ENCODE data around the gene IGF2BP1.
"Not testable (repeated sequence)": the region's sequence is repeated elsewhere in the genome, so short reads cannot be mapped to it uniquely, and the experiment has no call there.

IGF2BP1 gene

GRCh38 chr17:49031965-49032928 lies 35.1 kb downstream of the IGF2BP1 start:
- Histone ChIP-seq H3K27me3 (ENCODE audit: control insufficient read depth in 2 of 2, insufficient read depth in 2 of 2, low read length in 2 of 2) (no peaks in the 10 kb centered on the region), H3K9ac (ENCODE audit: low read depth in 1 of 2, low read length in 2 of 2) (no peak overlapping the region), H3K27ac (ENCODE audit: low read depth in 2 of 2, low read length in 2 of 2) (no peak overlapping the region), H3K9me3 (ENCODE audit: control insufficient read depth in 2 of 2, low read length in 2 of 2) (no peaks in the 10 kb centered on the region), H3K36me3 (ENCODE audit: control insufficient read depth in 2 of 2, insufficient read depth in 2 of 2, low read length in 2 of 2) (no peaks in the 10 kb centered on the region), H3K4me1 (ENCODE audit: control insufficient read depth in 2 of 2, insufficient read depth in 2 of 2, low read length in 2 of 2) (peaks cover 3 to 6% of the 10 kb centered on the region in 2 donors), H3K4me3 (ENCODE audit: low read length in 2 of 2) (no peak overlapping the region)

GRCh38 chr17:49035470-49036269 lies 38.5 kb downstream of the IGF2BP1 start:
- no peaks in the 10 kb centered on the region for H3K27me3 ChIP-seq (ENCODE audit: control insufficient read depth in 2 of 2, insufficient read depth in 2 of 2, low read length in 2 of 2)
- no peaks in the 10 kb centered on the region for H3K9me3 ChIP-seq (ENCODE audit: control insufficient read depth in 2 of 2, low read length in 2 of 2)
- H3K36me3 ChIP-seq (ENCODE audit: control insufficient read depth in 2 of 2, insufficient read depth in 2 of 2, low read length in 2 of 2) = no peaks in the 10 kb centered on the region
- peak overlapping the region in 1 of 2 donors; percentile 15 for H3K4me3 ChIP-seq (ENCODE audit: low read length in 2 of 2)
- peaks cover 3 to 6% of the 10 kb centered on the region in 2 donors for H3K4me1 ChIP-seq (ENCODE audit: control insufficient read depth in 2 of 2, insufficient read depth in 2 of 2, low read length in 2 of 2)
- H3K27ac ChIP-seq (ENCODE audit: low read depth in 2 of 2, low read length in 2 of 2) = no peak overlapping the region
- H3K9ac ChIP-seq (ENCODE audit: low read depth in 1 of 2, low read length in 2 of 2) = peak overlapping the region in 1 of 2 donors; percentile 31

DNA sequence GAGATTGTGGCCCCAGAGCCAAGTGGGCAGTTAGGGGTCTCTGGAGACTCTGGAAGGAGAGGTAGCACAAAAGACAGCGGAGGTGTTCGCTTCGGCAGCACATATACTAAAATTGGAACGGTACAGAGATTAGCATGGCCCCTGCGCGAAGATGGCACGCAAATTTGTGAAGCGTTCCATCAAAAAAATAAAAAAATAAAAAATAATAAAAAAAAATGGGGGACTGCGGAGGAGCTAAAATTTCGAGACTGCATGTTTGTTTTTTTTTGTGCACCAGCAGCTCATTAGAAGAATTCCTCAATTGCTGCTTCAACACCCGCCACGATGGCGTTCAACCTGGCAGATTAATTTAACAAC lies 39.1 kb downstream of the IGF2BP1 start:
- H3K27me3 ChIP-seq (ENCODE audit: control insufficient read depth in 2 of 2, insufficient read depth in 2 of 2, low read length in 2 of 2) = no peaks in the 10 kb centered on the region
- no peak overlapping the region for H3K4me3 ChIP-seq (ENCODE audit: low read length in 2 of 2)
- H3K27ac ChIP-seq (ENCODE audit: low read depth in 2 of 2, low read length in 2 of 2) = no peak overlapping the region
- H3K36me3 ChIP-seq (ENCODE audit: control insufficient read depth in 2 of 2, insufficient read depth in 2 of 2, low read length in 2 of 2) = no peaks in the 10 kb centered on the region
- H3K4me1 ChIP-seq (ENCODE audit: control insufficient read depth in 2 of 2, insufficient read depth in 2 of 2, low read length in 2 of 2) = peaks cover 3 to 6% of the 10 kb centered on the region in 2 donors
- no peak overlapping the region for H3K9ac ChIP-seq (ENCODE audit: low read depth in 1 of 2, low read length in 2 of 2)
- no peaks in the 10 kb centered on the region for H3K9me3 ChIP-seq (ENCODE audit: control insufficient read depth in 2 of 2, low read length in 2 of 2)

DNA sequence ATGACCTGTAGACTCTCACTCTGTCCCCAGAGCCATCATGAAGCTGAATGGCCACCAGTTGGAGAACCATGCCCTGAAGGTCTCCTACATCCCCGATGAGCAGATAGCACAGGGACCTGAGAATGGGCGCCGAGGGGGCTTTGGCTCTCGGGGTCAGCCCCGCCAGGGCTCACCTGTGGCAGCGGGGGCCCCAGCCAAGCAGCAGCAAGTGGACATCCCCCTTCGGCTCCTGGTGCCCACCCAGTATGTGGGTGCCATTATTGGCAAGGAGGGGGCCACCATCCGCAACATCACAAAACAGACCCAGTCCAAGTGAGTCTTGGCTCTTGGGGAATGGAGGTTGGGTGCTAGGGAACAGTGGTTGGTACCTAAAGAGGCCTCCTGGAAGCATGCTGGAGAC lies 41.0 kb downstream of the IGF2BP1 start:
- H3K4me3 ChIP-seq (ENCODE audit: low read length in 2 of 2) = no peak overlapping the region
- no peaks in the 10 kb centered on the region for H3K36me3 ChIP-seq (ENCODE audit: control insufficient read depth in 2 of 2, insufficient read depth in 2 of 2, low read length in 2 of 2)
- no peaks in the 10 kb centered on the region for H3K9me3 ChIP-seq (ENCODE audit: control insufficient read depth in 2 of 2, low read length in 2 of 2)
- H3K9ac ChIP-seq (ENCODE audit: low read depth in 1 of 2, low read length in 2 of 2) = no peak overlapping the region
- peaks cover 0 to 4% of the 10 kb centered on the region in 2 donors for H3K27me3 ChIP-seq (ENCODE audit: control insufficient read depth in 2 of 2, insufficient read depth in 2 of 2, low read length in 2 of 2)
- H3K4me1 ChIP-seq (ENCODE audit: control insufficient read depth in 2 of 2, insufficient read depth in 2 of 2, low read length in 2 of 2) = no peaks in the 10 kb centered on the region
- H3K27ac ChIP-seq (ENCODE audit: low read depth in 2 of 2, low read length in 2 of 2) = no peak overlapping the region

DNA sequence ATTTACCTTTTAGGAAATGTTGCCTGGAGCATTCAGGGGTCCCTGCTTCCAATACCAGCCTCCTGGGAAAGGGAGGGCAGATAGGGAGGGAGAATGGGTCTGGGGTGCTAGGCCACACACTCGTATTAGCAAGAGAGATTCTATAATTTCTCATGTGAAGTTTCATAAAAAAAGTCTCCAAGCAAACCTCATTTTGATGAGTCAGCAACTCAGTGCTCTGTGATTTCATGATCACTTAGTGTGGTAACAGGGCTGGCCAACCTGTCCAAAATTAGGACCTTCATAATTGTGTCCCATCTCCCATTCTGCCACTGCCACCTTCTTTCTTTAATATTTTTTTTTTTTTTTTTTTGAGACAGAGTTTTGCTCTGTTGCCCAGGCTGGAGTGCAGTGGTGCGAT lies 41.4 kb downstream of the IGF2BP1 start:
- no peaks in the 10 kb centered on the region for H3K36me3 ChIP-seq (ENCODE audit: control insufficient read depth in 2 of 2, insufficient read depth in 2 of 2, low read length in 2 of 2)
- H3K9ac ChIP-seq (ENCODE audit: low read depth in 1 of 2, low read length in 2 of 2) = no peak overlapping the region
- H3K27me3 ChIP-seq (ENCODE audit: control insufficient read depth in 2 of 2, insufficient read depth in 2 of 2, low read length in 2 of 2) = peaks cover 0 to 4% of the 10 kb centered on the region in 2 donors
- no peak overlapping the region for H3K4me3 ChIP-seq (ENCODE audit: low read length in 2 of 2)
- no peak overlapping the region for H3K27ac ChIP-seq (ENCODE audit: low read depth in 2 of 2, low read length in 2 of 2)
- no peaks in the 10 kb centered on the region for H3K9me3 ChIP-seq (ENCODE audit: control insufficient read depth in 2 of 2, low read length in 2 of 2)
- H3K4me1 ChIP-seq (ENCODE audit: control insufficient read depth in 2 of 2, insufficient read depth in 2 of 2, low read length in 2 of 2) = no peaks in the 10 kb centered on the region

DNA sequence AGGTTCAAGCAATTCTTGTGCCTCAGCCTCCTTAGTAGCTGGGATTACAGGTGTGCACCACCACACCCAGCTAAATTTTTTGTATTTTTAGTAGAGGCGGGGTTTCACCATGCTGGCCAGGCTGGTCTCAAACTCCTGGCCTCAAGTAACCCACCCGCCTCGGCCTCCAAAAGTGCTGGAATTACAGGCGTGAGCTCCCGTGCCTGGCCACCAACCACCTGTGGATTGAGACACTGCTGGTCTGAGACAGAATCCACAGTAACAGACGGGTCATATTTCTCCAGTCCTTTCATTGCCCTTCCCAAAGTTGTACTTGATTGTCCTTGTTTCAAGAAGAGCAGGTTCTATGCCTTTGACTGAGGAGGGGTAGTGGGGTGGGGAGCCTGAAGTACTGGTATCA lies 42.3 kb downstream of the IGF2BP1 start:
- not testable (repeated sequence) for H3K9ac ChIP-seq (ENCODE audit: low read depth in 1 of 2, low read length in 2 of 2); H3K36me3 ChIP-seq (ENCODE audit: control insufficient read depth in 2 of 2, insufficient read depth in 2 of 2, low read length in 2 of 2); H3K9me3 ChIP-seq (ENCODE audit: control insufficient read depth in 2 of 2, low read length in 2 of 2); H3K4me3 ChIP-seq (ENCODE audit: low read length in 2 of 2); H3K4me1 ChIP-seq (ENCODE audit: control insufficient read depth in 2 of 2, insufficient read depth in 2 of 2, low read length in 2 of 2); H3K27me3 ChIP-seq (ENCODE audit: control insufficient read depth in 2 of 2, insufficient read depth in 2 of 2, low read length in 2 of 2); H3K27ac ChIP-seq (ENCODE audit: low read depth in 2 of 2, low read length in 2 of 2)

DNA sequence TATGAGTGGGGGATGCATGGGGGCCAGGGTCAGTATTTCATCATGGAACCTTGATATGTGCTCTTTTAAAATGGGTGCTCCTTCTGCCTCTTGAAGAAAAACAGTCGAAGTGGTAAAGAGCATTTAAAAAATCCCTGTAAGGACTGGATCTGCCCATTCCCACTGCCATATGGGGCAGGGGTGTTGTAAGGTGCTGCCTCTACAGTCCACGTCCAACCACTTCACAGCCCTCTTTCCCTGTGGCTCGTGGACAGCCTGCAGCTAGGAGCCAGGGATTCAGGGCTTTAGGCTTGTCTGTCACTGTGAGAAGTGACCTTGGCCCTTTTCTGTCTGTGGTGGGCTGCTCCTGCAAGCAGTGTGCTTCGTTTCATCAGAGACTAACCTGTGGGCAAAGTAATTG lies 44.3 kb downstream of the IGF2BP1 start:
- H3K9me3 ChIP-seq (ENCODE audit: control insufficient read depth in 2 of 2, low read length in 2 of 2) = no peaks in the 10 kb centered on the region
- H3K27me3 ChIP-seq (ENCODE audit: control insufficient read depth in 2 of 2, insufficient read depth in 2 of 2, low read length in 2 of 2) = peaks cover 0 to 4% of the 10 kb centered on the region in 2 donors
- no peaks in the 10 kb centered on the region for H3K36me3 ChIP-seq (ENCODE audit: control insufficient read depth in 2 of 2, insufficient read depth in 2 of 2, low read length in 2 of 2)
- H3K4me3 ChIP-seq (ENCODE audit: low read length in 2 of 2) = no peak overlapping the region
- no peak overlapping the region for H3K9ac ChIP-seq (ENCODE audit: low read depth in 1 of 2, low read length in 2 of 2)
- no peak overlapping the region for H3K27ac ChIP-seq (ENCODE audit: low read depth in 2 of 2, low read length in 2 of 2)
- no peaks in the 10 kb centered on the region for H3K4me1 ChIP-seq (ENCODE audit: control insufficient read depth in 2 of 2, insufficient read depth in 2 of 2, low read length in 2 of 2)

GRCh38 chr17:49045376-49045775 lies 48.2 kb downstream of the IGF2BP1 start:
- Histone ChIP-seq H3K9ac (ENCODE audit: low read depth in 1 of 2, low read length in 2 of 2) (no peak overlapping the region), H3K27ac (ENCODE audit: low read depth in 2 of 2, low read length in 2 of 2) (no peak overlapping the region), H3K4me1 (ENCODE audit: control insufficient read depth in 2 of 2, insufficient read depth in 2 of 2, low read length in 2 of 2) (no peaks in the 10 kb centered on the region), H3K36me3 (ENCODE audit: control insufficient read depth in 2 of 2, insufficient read depth in 2 of 2, low read length in 2 of 2) (no peaks in the 10 kb centered on the region), H3K4me3 (ENCODE audit: low read length in 2 of 2) (no peak overlapping the region), H3K9me3 (ENCODE audit: control insufficient read depth in 2 of 2, low read length in 2 of 2) (no peaks in the 10 kb centered on the region), H3K27me3 (ENCODE audit: control insufficient read depth in 2 of 2, insufficient read depth in 2 of 2, low read length in 2 of 2) (peaks cover 0 to 4% of the 10 kb centered on the region in 2 donors)

- no peaks in the 10 kb centered on the region for H3K36me3 ChIP-seq (ENCODE audit: control insufficient read depth in 2 of 2, insufficient read depth in 2 of 2, low read length in 2 of 2)
These were observed 49.7 kb downstream of the IGF2BP1 start for GRCh38 chr17:49046912-49047311.

GRCh38 chr17:49049265-49049664 lies 52.1 kb downstream of the IGF2BP1 start:
- H3K36me3 ChIP-seq (ENCODE audit: control insufficient read depth in 2 of 2, insufficient read depth in 2 of 2, low read length in 2 of 2) = no peaks in the 10 kb centered on the region
- no peak overlapping the region for H3K27ac ChIP-seq (ENCODE audit: low read depth in 2 of 2, low read length in 2 of 2)
- H3K27me3 ChIP-seq (ENCODE audit: control insufficient read depth in 2 of 2, insufficient read depth in 2 of 2, low read length in 2 of 2) = no peaks in the 10 kb centered on the region

More at GRCh38 chr17:49046912-49047311, 49.7 kb downstream of the IGF2BP1 start:
- H3K27ac ChIP-seq (ENCODE audit: low read depth in 2 of 2, low read length in 2 of 2) = no peak overlapping the region
- no peaks in the 10 kb centered on the region for H3K4me1 ChIP-seq (ENCODE audit: control insufficient read depth in 2 of 2, insufficient read depth in 2 of 2, low read length in 2 of 2)
- H3K4me3 ChIP-seq (ENCODE audit: low read length in 2 of 2) = no peak overlapping the region
- no peak overlapping the region for H3K9ac ChIP-seq (ENCODE audit: low read depth in 1 of 2, low read length in 2 of 2)
- no peaks in the 10 kb centered on the region for H3K9me3 ChIP-seq (ENCODE audit: control insufficient read depth in 2 of 2, low read length in 2 of 2)
- no peaks in the 10 kb centered on the region for H3K27me3 ChIP-seq (ENCODE audit: control insufficient read depth in 2 of 2, insufficient read depth in 2 of 2, low read length in 2 of 2)

More at GRCh38 chr17:49049265-49049664, 52.1 kb downstream of the IGF2BP1 start:
- peaks cover 0 to 4% of the 10 kb centered on the region in 2 donors for H3K4me1 ChIP-seq (ENCODE audit: control insufficient read depth in 2 of 2, insufficient read depth in 2 of 2, low read length in 2 of 2)
- H3K9ac ChIP-seq (ENCODE audit: low read depth in 1 of 2, low read length in 2 of 2) = no peak overlapping the region
- H3K9me3 ChIP-seq (ENCODE audit: control insufficient read depth in 2 of 2, low read length in 2 of 2) = no peaks in the 10 kb centered on the region
- H3K4me3 ChIP-seq (ENCODE audit: low read length in 2 of 2) = no peak overlapping the region
